Lower lobe of right lung (tissue), 2 donors: ENCODE measurements around the gene TBC1D20. TPM values are rescaled to one million over a fixed set of nuclear protein-coding genes. Genes with fewer than 3 reads are reported as not detected.

Experiments used
- ATAC-seq, 2 donors: fragments of 200-7000 bp; cut with Tn5 transposase; one replicate each; pipeline ENCODE4 v1.9.1; 2020 to 2022; ENCODE audit warnings: mild to moderate bottlenecking in 2 of 2, moderate library complexity in 2 of 2
- DNase-seq: peaks from one replicate; pipeline ENCODE4 v3.0.0-alpha.2; 2020
- H3K27ac ChIP-seq: fragments of 200-600 bp; one replicate; pipeline ENCODE4 v1.8.0; 2022
- H3K27me3 ChIP-seq: fragments of 200-600 bp; one replicate; pipeline ENCODE4 v1.8.0; 2022; ENCODE audit warnings: low read depth
- H3K36me3 ChIP-seq: fragments of 200-600 bp; one replicate; pipeline ENCODE4 v1.8.0; 2022; ENCODE audit warnings: mild to moderate bottlenecking
- H3K4me1 ChIP-seq: fragments of 200-600 bp; one replicate; pipeline ENCODE4 v1.8.0; 2022
- H3K4me3 ChIP-seq: fragments of 200-600 bp; one replicate; pipeline ENCODE4 v1.8.0; 2022; ENCODE audit warnings: mild to moderate bottlenecking
- H3K9me3 ChIP-seq: fragments of 200-600 bp; one replicate; pipeline ENCODE4 v1.8.0; 2022
- intact Hi-C: fragments of 100-400 bp; cut with DNase I; formaldehyde crosslinking; loops from one replicate; pipeline ENCODE4 v1.11.0; 2022
- total RNA-seq: library from RNA; stranded (reverse); fragmentation: NEBNext Ultra II Directional; extraction: Animal tissue kit (Norgen Biotek cat#: 25700); gene quantifications from one replicate; pipeline ENCODE4 v1.2.1, GENCODE V29; 2021
- TF ChIP-seq, protein P1 (sequence below): fragments of 200-600 bp; IDR thresholded peaks from one replicate; pipeline ENCODE4 v1.8.0; 2022; ENCODE audit warnings: antibody characterized with exemption, mild to moderate bottlenecking
- donor health status: DM: no; HTN: yes; CAD: no; lungs with severe emphysema.

Gene TBC1D20
- total RNA-seq, 1 donor from 2014 or later = 40.3 TPM

- H3K27me3 ChIP-seq = no peaks in the 10 kb centered on the region
- no peak overlapping the region for H3K4me3 ChIP-seq
- TF ChIP-seq, protein P1, sequence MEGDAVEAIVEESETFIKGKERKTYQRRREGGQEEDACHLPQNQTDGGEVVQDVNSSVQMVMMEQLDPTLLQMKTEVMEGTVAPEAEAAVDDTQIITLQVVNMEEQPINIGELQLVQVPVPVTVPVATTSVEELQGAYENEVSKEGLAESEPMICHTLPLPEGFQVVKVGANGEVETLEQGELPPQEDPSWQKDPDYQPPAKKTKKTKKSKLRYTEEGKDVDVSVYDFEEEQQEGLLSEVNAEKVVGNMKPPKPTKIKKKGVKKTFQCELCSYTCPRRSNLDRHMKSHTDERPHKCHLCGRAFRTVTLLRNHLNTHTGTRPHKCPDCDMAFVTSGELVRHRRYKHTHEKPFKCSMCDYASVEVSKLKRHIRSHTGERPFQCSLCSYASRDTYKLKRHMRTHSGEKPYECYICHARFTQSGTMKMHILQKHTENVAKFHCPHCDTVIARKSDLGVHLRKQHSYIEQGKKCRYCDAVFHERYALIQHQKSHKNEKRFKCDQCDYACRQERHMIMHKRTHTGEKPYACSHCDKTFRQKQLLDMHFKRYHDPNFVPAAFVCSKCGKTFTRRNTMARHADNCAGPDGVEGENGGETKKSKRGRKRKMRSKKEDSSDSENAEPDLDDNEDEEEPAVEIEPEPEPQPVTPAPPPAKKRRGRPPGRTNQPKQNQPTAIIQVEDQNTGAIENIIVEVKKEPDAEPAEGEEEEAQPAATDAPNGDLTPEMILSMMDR = no peak
- no peak for DNase-seq
- peaks cover 80% of the 10 kb centered on the region for H3K36me3 ChIP-seq
- H3K4me1 ChIP-seq = peaks cover 27% of the 10 kb centered on the region
- H3K9me3 ChIP-seq = no peaks in the 10 kb centered on the region
- H3K27ac ChIP-seq = no peak overlapping the region
- ATAC-seq = peak in 1 of 2 donors; percentile 42
- intact Hi-C loops = no loop called here
Observed at GRCh38 chr20:444862-445426, 17.4 kb downstream of the TBC1D20 start.

DNA sequence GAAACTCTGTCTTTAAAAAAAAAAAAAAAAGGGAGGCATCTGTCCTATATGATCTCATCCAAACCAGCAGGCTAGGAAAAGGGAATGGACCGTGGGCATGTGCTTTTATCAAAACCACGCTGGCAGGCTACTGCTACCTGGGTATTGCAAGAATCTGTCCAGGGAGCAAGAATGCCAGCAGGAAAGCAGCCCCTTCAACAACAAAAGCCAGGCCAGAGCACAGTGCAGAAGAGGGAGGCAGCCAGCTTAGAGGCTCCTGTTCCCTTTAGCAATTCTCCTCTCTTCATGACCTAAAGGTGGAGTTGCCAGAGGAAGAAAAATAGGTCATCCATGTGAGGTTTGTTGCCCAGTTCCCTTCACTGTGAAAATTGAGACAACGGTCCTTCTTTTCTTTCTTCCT, 18.2 kb downstream of the TBC1D20 start:
- Histone ChIP-seq H3K4me3 (no peak overlapping the region), H3K4me1 (peaks cover 29% of the 10 kb centered on the region), H3K36me3 (peaks cover 88% of the 10 kb centered on the region), H3K27me3 (no peaks in the 10 kb centered on the region), H3K27ac (no peak overlapping the region), H3K9me3 (no peaks in the 10 kb centered on the region)
- DNase-seq = no peak
- TF ChIP-seq, protein P1 = no peak
- ATAC-seq = no peak
- intact Hi-C loops = no loop called here

GRCh38 chr20:443223-443775, 19.0 kb downstream of the TBC1D20 start:
- no peak for ATAC-seq
- H3K27ac ChIP-seq = no peak overlapping the region
- peaks cover 97% of the 10 kb centered on the region for H3K36me3 ChIP-seq
- intact Hi-C loops = no loop called here
- no peak overlapping the region for H3K4me3 ChIP-seq
- H3K9me3 ChIP-seq = no peaks in the 10 kb centered on the region
- no peak for DNase-seq
- TF ChIP-seq, protein P1 = no peak
- no peaks in the 10 kb centered on the region for H3K27me3 ChIP-seq
- H3K4me1 ChIP-seq = peaks cover 37% of the 10 kb centered on the region

DNA sequence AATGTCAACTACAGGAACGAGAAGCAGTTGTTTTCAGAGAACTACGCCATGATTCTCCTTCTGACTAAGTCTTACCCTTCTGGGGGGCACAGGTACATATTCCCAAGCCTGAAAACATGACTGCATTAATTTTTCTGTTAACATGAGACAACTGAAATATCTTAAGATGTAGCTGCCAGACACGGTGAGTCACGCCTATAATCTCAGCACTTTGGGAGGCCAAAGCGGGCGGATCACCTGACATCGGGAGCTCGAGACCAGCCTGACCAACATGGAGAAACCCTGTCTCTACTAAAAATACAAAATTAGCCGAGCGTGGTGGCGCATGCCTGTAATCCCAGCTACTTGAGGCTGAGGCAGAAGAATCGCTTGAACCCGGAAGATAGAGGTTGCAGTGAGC, 21.7 kb downstream of the TBC1D20 start:
- Histone ChIP-seq H3K4me1 (peaks cover 32% of the 10 kb centered on the region), H3K27me3 (no peaks in the 10 kb centered on the region), H3K9me3 (no peaks in the 10 kb centered on the region), H3K27ac (no peak overlapping the region), H3K4me3 (no peak overlapping the region), H3K36me3 (peaks cover 100% of the 10 kb centered on the region)
- intact Hi-C loops = no loop called here
- ATAC-seq = no peak
- TF ChIP-seq, protein P1 = no peak
- no peak for DNase-seq

GRCh38 chr20:440148-440547, 22.2 kb downstream of the TBC1D20 start:
- Histone ChIP-seq H3K27me3 (no peaks in the 10 kb centered on the region), H3K36me3 (peaks cover 100% of the 10 kb centered on the region), H3K4me1 (peaks cover 27% of the 10 kb centered on the region), H3K4me3 (no peak overlapping the region), H3K27ac (no peak overlapping the region), H3K9me3 (no peaks in the 10 kb centered on the region)
- ATAC-seq = no peak
- DNase-seq = no peak
- TF ChIP-seq, protein P1 = no peak
- intact Hi-C loops = no loop called here
